Measurements from ENCODE around the gene NTF3.
A peak's percentile ranks its signal among the peaks of the same experiment; 100 is the strongest.

NTF3 gene

DNA sequence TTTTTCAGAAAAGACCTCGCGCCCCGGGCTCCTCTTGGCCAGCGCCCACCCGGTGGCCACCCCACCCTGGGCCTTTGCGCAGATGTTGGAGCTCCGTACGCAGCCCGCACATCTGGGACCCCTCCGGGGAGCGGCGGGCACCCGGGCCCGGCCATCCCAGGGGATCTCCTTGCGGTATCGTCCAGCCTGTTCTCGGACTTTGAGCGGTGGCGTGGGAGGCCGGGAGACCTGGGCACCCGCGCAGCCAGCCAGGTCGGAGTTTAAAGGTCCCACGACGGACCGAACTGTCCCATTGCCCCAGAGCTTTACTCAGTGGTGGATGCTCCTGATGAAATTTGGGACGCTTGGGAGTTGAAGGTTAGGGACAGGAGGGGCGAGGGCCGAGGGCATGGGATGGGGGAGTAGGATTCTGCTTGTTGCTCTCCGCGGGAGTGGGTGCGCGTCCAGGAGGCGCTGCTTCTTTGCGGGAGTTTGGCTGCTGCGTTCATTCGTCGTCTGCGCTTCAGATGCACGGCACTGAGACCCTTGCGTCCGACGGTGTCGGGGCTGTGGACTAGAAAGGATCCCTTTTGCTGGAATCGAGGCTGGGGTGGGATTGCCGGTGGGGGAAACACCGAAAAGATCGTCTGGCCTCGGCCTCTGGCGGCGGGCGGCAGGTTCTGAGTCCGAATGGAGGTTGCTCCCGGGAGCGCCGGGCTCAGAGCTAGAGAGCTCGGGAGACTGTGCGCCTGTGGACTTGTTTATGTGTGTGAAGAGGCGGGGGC lies 1.4 kb downstream of the NTF3 start (continued):
- TF ChIP-seq, protein P1, sequence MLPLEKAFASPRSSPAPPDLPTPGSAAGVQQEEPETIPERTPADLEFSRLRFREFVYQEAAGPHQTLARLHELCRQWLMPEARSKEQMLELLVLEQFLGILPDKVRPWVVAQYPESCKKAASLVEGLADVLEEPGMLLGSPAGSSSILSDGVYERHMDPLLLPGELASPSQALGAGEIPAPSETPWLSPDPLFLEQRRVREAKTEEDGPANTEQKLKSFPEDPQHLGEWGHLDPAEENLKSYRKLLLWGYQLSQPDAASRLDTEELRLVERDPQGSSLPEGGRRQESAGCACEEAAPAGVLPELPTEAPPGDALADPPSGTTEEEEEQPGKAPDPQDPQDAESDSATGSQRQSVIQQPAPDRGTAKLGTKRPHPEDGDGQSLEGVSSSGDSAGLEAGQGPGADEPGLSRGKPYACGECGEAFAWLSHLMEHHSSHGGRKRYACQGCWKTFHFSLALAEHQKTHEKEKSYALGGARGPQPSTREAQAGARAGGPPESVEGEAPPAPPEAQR (tag by site-specific recombination; IDR thresholded peaks at IDR 0.05) = no peak
- TF ChIP-seq, protein P2, sequence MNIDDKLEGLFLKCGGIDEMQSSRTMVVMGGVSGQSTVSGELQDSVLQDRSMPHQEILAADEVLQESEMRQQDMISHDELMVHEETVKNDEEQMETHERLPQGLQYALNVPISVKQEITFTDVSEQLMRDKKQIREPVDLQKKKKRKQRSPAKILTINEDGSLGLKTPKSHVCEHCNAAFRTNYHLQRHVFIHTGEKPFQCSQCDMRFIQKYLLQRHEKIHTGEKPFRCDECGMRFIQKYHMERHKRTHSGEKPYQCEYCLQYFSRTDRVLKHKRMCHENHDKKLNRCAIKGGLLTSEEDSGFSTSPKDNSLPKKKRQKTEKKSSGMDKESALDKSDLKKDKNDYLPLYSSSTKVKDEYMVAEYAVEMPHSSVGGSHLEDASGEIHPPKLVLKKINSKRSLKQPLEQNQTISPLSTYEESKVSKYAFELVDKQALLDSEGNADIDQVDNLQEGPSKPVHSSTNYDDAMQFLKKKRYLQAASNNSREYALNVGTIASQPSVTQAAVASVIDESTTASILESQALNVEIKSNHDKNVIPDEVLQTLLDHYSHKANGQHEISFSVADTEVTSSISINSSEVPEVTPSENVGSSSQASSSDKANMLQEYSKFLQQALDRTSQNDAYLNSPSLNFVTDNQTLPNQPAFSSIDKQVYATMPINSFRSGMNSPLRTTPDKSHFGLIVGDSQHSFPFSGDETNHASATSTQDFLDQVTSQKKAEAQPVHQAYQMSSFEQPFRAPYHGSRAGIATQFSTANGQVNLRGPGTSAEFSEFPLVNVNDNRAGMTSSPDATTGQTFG (tag by site-specific recombination; IDR thresholded peaks at IDR 0.05; ENCODE audit: borderline replicate concordance) = no peak
- TF ChIP-seq ZNF677 (tag by site-specific recombination; IDR thresholded peaks at IDR 0.05) (peak; percentile 67), BCL11A (tag by site-specific recombination; IDR thresholded peaks at IDR 0.05; ENCODE audit: low read depth) (no peak), ZNF335 (tag by site-specific recombination; conservative IDR thresholded peaks at IDR 0.05) (peak; percentile 87), ZNF23 (tag by site-specific recombination; IDR thresholded peaks at IDR 0.05; ENCODE audit: borderline replicate concordance) (no peak), ZNF660 (tag by site-specific recombination; IDR thresholded peaks at IDR 0.05) (no peak), EGR2 (tag by site-specific recombination; IDR thresholded peaks at IDR 0.05; ENCODE audit: low read depth) (peak; percentile 50; the same call in 1 of the 2 replicates), IKZF3 (tag by site-specific recombination; IDR thresholded peaks at IDR 0.05) (no peak), ZIC2 (tag by site-specific recombination; IDR thresholded peaks at IDR 0.05) (peak; percentile 48), ZFHX2 (tag by site-specific recombination; conservative IDR thresholded peaks at IDR 0.05) (peak; percentile 69)
- TF ChIP-seq, protein P3, sequence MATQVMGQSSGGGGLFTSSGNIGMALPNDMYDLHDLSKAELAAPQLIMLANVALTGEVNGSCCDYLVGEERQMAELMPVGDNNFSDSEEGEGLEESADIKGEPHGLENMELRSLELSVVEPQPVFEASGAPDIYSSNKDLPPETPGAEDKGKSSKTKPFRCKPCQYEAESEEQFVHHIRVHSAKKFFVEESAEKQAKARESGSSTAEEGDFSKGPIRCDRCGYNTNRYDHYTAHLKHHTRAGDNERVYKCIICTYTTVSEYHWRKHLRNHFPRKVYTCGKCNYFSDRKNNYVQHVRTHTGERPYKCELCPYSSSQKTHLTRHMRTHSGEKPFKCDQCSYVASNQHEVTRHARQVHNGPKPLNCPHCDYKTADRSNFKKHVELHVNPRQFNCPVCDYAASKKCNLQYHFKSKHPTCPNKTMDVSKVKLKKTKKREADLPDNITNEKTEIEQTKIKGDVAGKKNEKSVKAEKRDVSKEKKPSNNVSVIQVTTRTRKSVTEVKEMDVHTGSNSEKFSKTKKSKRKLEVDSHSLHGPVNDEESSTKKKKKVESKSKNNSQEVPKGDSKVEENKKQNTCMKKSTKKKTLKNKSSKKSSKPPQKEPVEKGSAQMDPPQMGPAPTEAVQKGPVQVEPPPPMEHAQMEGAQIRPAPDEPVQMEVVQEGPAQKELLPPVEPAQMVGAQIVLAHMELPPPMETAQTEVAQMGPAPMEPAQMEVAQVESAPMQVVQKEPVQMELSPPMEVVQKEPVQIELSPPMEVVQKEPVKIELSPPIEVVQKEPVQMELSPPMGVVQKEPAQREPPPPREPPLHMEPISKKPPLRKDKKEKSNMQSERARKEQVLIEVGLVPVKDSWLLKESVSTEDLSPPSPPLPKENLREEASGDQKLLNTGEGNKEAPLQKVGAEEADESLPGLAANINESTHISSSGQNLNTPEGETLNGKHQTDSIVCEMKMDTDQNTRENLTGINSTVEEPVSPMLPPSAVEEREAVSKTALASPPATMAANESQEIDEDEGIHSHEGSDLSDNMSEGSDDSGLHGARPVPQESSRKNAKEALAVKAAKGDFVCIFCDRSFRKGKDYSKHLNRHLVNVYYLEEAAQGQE (tag by site-specific recombination; IDR thresholded peaks at IDR 0.05) = no peak
- TF ChIP-seq, protein P4, sequence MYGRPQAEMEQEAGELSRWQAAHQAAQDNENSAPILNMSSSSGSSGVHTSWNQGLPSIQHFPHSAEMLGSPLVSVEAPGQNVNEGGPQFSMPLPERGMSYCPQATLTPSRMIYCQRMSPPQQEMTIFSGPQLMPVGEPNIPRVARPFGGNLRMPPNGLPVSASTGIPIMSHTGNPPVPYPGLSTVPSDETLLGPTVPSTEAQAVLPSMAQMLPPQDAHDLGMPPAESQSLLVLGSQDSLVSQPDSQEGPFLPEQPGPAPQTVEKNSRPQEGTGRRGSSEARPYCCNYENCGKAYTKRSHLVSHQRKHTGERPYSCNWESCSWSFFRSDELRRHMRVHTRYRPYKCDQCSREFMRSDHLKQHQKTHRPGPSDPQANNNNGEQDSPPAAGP (tag by site-specific recombination; IDR thresholded peaks at IDR 0.05) = peak; percentile 17; the same call in 1 of the 2 replicates

DNA sequence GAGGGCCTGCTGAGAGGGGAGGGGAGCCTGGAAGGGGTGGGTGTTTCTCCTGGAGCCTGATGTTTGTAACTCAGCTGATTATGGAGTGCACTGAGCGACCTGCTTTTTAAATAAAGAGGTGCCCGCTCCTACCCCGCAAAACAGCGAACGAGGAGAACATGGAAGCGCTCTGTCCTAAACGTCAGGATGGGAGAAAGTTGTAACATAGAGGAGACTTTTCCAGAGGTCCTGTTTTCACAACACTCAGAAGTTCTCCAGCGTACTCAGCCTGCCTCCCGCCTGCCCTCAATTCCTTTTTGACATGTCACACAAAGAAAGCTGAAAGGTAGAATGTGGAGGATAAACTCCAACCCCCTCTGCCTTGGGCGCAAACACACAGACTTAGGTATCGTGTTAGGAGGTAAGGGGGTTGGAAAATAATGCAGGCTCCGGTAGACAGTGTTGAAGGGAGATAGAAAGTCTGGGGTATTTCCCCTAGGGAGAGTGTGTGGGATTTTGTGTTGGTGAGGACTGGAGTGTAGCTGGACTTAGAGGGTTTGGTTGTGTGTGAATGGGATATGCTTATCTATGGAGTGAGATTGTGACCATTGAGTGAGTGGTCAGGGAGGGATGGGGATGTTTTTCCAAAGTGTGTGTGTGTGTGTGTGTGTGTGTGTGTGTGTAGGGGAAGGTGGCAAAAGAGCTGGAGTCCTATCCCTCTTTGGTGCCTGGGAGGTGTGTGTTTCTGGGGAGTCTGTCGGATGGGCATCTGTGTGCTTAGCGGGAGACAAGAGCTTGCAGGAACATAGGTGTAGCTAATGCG lies 2.1 kb downstream of the NTF3 start:
- H3K4me1 ChIP-seq (ENCODE audit: control insufficient read depth, insufficient read depth, low read length) = peaks cover 4% of the 10 kb centered on the region; the same call in 1 of the 2 replicates
- no peaks in the 10 kb centered on the region for H3K36me3 ChIP-seq (ENCODE audit: control insufficient read depth in 2 of 2, insufficient read depth in 1 of 2, low read length in 2 of 2)
- CTCF ChIA-PET = interaction anchor here (0.8 to 1.6 kb wide), 6 partner anchors 9 to 361 kb away, joined by 3 to 7 read pairs (median 3); no protein-coding TSS in a partner anchor
- peak overlapping the region; percentile 69 for H3K4me3 ChIP-seq (ENCODE audit: low read depth, low read length)
- no peaks in the 10 kb centered on the region for H3K9me3 ChIP-seq (ENCODE audit: control insufficient read depth, insufficient read depth, low read depth, low read length)
- no peak overlapping the region for H3K27ac ChIP-seq (ENCODE audit: extremely low read depth, low read depth, low read length)
- POLR2A ChIA-PET = no interaction called here
- TF ChIP-seq, protein P5, sequence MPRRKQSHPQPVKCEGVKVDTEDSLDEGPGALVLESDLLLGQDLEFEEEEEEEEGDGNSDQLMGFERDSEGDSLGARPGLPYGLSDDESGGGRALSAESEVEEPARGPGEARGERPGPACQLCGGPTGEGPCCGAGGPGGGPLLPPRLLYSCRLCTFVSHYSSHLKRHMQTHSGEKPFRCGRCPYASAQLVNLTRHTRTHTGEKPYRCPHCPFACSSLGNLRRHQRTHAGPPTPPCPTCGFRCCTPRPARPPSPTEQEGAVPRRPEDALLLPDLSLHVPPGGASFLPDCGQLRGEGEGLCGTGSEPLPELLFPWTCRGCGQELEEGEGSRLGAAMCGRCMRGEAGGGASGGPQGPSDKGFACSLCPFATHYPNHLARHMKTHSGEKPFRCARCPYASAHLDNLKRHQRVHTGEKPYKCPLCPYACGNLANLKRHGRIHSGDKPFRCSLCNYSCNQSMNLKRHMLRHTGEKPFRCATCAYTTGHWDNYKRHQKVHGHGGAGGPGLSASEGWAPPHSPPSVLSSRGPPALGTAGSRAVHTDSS (tag by site-specific recombination; IDR thresholded peaks at IDR 0.05) = no peak
- TF ChIP-seq, protein P6, sequence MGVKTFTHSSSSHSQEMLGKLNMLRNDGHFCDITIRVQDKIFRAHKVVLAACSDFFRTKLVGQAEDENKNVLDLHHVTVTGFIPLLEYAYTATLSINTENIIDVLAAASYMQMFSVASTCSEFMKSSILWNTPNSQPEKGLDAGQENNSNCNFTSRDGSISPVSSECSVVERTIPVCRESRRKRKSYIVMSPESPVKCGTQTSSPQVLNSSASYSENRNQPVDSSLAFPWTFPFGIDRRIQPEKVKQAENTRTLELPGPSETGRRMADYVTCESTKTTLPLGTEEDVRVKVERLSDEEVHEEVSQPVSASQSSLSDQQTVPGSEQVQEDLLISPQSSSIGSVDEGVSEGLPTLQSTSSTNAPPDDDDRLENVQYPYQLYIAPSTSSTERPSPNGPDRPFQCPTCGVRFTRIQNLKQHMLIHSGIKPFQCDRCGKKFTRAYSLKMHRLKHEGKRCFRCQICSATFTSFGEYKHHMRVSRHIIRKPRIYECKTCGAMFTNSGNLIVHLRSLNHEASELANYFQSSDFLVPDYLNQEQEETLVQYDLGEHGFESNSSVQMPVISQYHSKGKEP (tag by site-specific recombination; IDR thresholded peaks at IDR 0.05) = no peak
- TF ChIP-seq ZNF239 (tag by site-specific recombination; IDR thresholded peaks at IDR 0.05) = no peak
- TF ChIP-seq, protein P7, sequence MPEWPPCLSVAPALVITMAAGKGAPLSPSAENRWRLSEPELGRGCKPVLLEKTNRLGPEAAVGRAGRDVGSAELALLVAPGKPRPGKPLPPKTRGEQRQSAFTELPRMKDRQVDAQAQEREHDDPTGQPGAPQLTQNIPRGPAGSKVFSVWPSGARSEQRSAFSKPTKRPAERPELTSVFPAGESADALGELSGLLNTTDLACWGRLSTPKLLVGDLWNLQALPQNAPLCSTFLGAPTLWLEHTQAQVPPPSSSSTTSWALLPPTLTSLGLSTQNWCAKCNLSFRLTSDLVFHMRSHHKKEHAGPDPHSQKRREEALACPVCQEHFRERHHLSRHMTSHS (tag by site-specific recombination; IDR thresholded peaks at IDR 0.05) = no peak
- TF ChIP-seq ZNF549 (tag by site-specific recombination; IDR thresholded peaks at IDR 0.05) = no peak
- 0 out of 2 replicates have a peak, but pooled peaks have one; percentile 11 for TF ChIP-seq ZBTB20 (tag by site-specific recombination; IDR thresholded peaks at IDR 0.05)
